ENCODE data around the gene PSMD3.

The PSMD3 gene

GRCh38 chr17:39962642-39963220, 17.9 kb upstream of the PSMD3 start, which contains the start of gene GSDMA:
Gene GSDMA, plus strand, starts transcription at chr17:39963004. Its CDS starts 2,684 bp downstream, at chr17:39965688.
- no peak within 1 kb of the TSS for H2BK120ac ChIP-seq (ENCODE audit: insufficient read depth, low read length, poor library complexity)
- H2AK5ac ChIP-seq (ENCODE audit: low read length), result no peak within 1 kb of the TSS
- H2BK5ac ChIP-seq (ENCODE audit: low read depth, low read length, poor library complexity), result no peak within 1 kb of the TSS
- no peaks in the 10 kb centered on the region for H3K9me3 ChIP-seq (ENCODE audit: insufficient read depth, low read depth, low read length)
- no peak within 1 kb of the TSS for H3K23ac ChIP-seq (ENCODE audit: low read length)
- H3K27ac ChIP-seq (ENCODE audit: low read depth, low read length), result no peak within 1 kb of the TSS
- no peak within 1 kb of the TSS for H3K4ac ChIP-seq (ENCODE audit: low read depth, low read length)
- no peak within 1 kb of the TSS for H4K12ac ChIP-seq (ENCODE audit: low read depth, low read length)
- H3K4me2 ChIP-seq (ENCODE audit: low read length), result no peak within 1 kb of the TSS
- no peak within 1 kb of the TSS for H3K9ac ChIP-seq (ENCODE audit: low read length)
- no peaks in the 10 kb centered on the region for H3K79me1 ChIP-seq (ENCODE audit: low read length)
- no CpG with 5 or more reads among the region's 6 CpGs for WGBS (ENCODE audit: extremely low coverage, insufficient coverage, insufficient read length)
- H3K14ac ChIP-seq (ENCODE audit: low read length), result no peak within 1 kb of the TSS
- no peaks in the 10 kb centered on the region for H3K79me2 ChIP-seq (ENCODE audit: control insufficient read depth, insufficient read depth, low read length, poor library complexity)
- no peak within 1 kb of the TSS for H4K91ac ChIP-seq (ENCODE audit: low read depth, low read length)
- DNase-seq, result no peak
- H3K4me3 ChIP-seq (ENCODE audit: low read depth, low read length), result no peak within 1 kb of the TSS
- H3K27me3 ChIP-seq (ENCODE audit: insufficient read depth, low read length), result no peaks in the 10 kb centered on the region
- H4K8ac ChIP-seq (ENCODE audit: low read depth, low read length), result no peak within 1 kb of the TSS
- H2BK12ac ChIP-seq (ENCODE audit: low read length), result no peak within 1 kb of the TSS
- H3K4me1 ChIP-seq (ENCODE audit: control insufficient read depth in 1 of 2, insufficient read depth in 2 of 2, low read length in 2 of 2), result no peaks in the 10 kb centered on the region
- no peak within 1 kb of the TSS for H3K18ac ChIP-seq (ENCODE audit: low read length)
- no peak within 1 kb of the TSS for H2AFZ ChIP-seq (ENCODE audit: insufficient read depth, low read length, poor library complexity)
- no peaks in the 10 kb centered on the region for H3K36me3 ChIP-seq (ENCODE audit: control insufficient read depth in 1 of 2, insufficient read depth in 2 of 2, low read length in 2 of 2)

GRCh38 chr17:39963829-39964228, 16.8 kb upstream of the PSMD3 start:
- H2BK12ac ChIP-seq (ENCODE audit: low read length), result no peak overlapping the region
- no peak overlapping the region for H2AFZ ChIP-seq (ENCODE audit: insufficient read depth, low read length, poor library complexity)
- no peak overlapping the region for H4K8ac ChIP-seq (ENCODE audit: low read depth, low read length)
- H3K4ac ChIP-seq (ENCODE audit: low read depth, low read length), result no peak overlapping the region
- H3K27me3 ChIP-seq (ENCODE audit: insufficient read depth, low read length), result no peaks in the 10 kb centered on the region
- no peaks in the 10 kb centered on the region for H3K36me3 ChIP-seq (ENCODE audit: control insufficient read depth in 1 of 2, insufficient read depth in 2 of 2, low read length in 2 of 2)
- no peak overlapping the region for H2AK5ac ChIP-seq (ENCODE audit: low read length)
- H2BK120ac ChIP-seq (ENCODE audit: insufficient read depth, low read length, poor library complexity), result no peak overlapping the region
- no peak overlapping the region for H3K4me2 ChIP-seq (ENCODE audit: low read length)
- H3K9me3 ChIP-seq (ENCODE audit: insufficient read depth, low read depth, low read length), result no peaks in the 10 kb centered on the region
- H3K4me1 ChIP-seq (ENCODE audit: control insufficient read depth in 1 of 2, insufficient read depth in 2 of 2, low read length in 2 of 2), result no peaks in the 10 kb centered on the region
- no peak overlapping the region for H3K9ac ChIP-seq (ENCODE audit: low read length)
- no peaks in the 10 kb centered on the region for H3K79me2 ChIP-seq (ENCODE audit: control insufficient read depth, insufficient read depth, low read length, poor library complexity)
- no peak overlapping the region for H2BK5ac ChIP-seq (ENCODE audit: low read depth, low read length, poor library complexity)
- no CpG with 5 or more reads among the region's 6 CpGs for WGBS (ENCODE audit: extremely low coverage, insufficient coverage, insufficient read length)
- H3K23ac ChIP-seq (ENCODE audit: low read length), result no peak overlapping the region
- no peak overlapping the region for H3K4me3 ChIP-seq (ENCODE audit: low read depth, low read length)
- no peak overlapping the region for H3K14ac ChIP-seq (ENCODE audit: low read length)
- H3K79me1 ChIP-seq (ENCODE audit: low read length), result no peaks in the 10 kb centered on the region
- H3K18ac ChIP-seq (ENCODE audit: low read length), result no peak overlapping the region
- peak in 1 of 2 donors; percentile 20 for DNase-seq
- no peak overlapping the region for H4K91ac ChIP-seq (ENCODE audit: low read depth, low read length)
- H4K12ac ChIP-seq (ENCODE audit: low read depth, low read length), result no peak overlapping the region
- H3K27ac ChIP-seq (ENCODE audit: low read depth, low read length), result no peak overlapping the region

- Histone ChIP-seq H3K4me3 (ENCODE audit: low read depth, low read length) (no peak overlapping the region), H3K27ac (ENCODE audit: low read depth, low read length) (no peak overlapping the region), H2BK5ac (ENCODE audit: low read depth, low read length, poor library complexity) (no peak overlapping the region), H3K4me2 (ENCODE audit: low read length) (no peak overlapping the region), H2AFZ (ENCODE audit: insufficient read depth, low read length, poor library complexity) (no peak overlapping the region), H3K79me1 (ENCODE audit: low read length) (no peaks in the 10 kb centered on the region), H3K79me2 (ENCODE audit: control insufficient read depth, insufficient read depth, low read length, poor library complexity) (no peaks in the 10 kb centered on the region), H4K8ac (ENCODE audit: low read depth, low read length) (no peak overlapping the region), H2BK120ac (ENCODE audit: insufficient read depth, low read length, poor library complexity) (no peak overlapping the region), H3K27me3 (ENCODE audit: insufficient read depth, low read length) (no peaks in the 10 kb centered on the region), H3K9ac (ENCODE audit: low read length) (no peak overlapping the region), H3K18ac (ENCODE audit: low read length) (no peak overlapping the region), H3K9me3 (ENCODE audit: insufficient read depth, low read depth, low read length) (no peaks in the 10 kb centered on the region), H3K23ac (ENCODE audit: low read length) (no peak overlapping the region), H2AK5ac (ENCODE audit: low read length) (no peak overlapping the region), H3K36me3 (ENCODE audit: control insufficient read depth in 1 of 2, insufficient read depth in 2 of 2, low read length in 2 of 2) (no peaks in the 10 kb centered on the region), H2BK12ac (ENCODE audit: low read length) (no peak overlapping the region), H4K12ac (ENCODE audit: low read depth, low read length) (no peak overlapping the region), H3K4ac (ENCODE audit: low read depth, low read length) (no peak overlapping the region), H3K14ac (ENCODE audit: low read length) (no peak overlapping the region), H3K4me1 (ENCODE audit: control insufficient read depth in 1 of 2, insufficient read depth in 2 of 2, low read length in 2 of 2) (no peaks in the 10 kb centered on the region), H4K91ac (ENCODE audit: low read depth, low read length) (no peak overlapping the region)
- no peak for DNase-seq
- no CpG with 5 or more reads among the region's 8 CpGs for WGBS (ENCODE audit: extremely low coverage, insufficient coverage, insufficient read length)
Observed at GRCh38 chr17:39965017-39965699, 15.4 kb upstream of the PSMD3 start.

GRCh38 chr17:39966771-39967170, 13.8 kb upstream of the PSMD3 start:
- Histone ChIP-seq H3K14ac (ENCODE audit: low read length) (no peak overlapping the region), H3K27ac (ENCODE audit: low read depth, low read length) (no peak overlapping the region), H2BK5ac (ENCODE audit: low read depth, low read length, poor library complexity) (no peak overlapping the region), H3K79me1 (ENCODE audit: low read length) (no peaks in the 10 kb centered on the region), H3K79me2 (ENCODE audit: control insufficient read depth, insufficient read depth, low read length, poor library complexity) (no peaks in the 10 kb centered on the region), H3K36me3 (ENCODE audit: control insufficient read depth in 1 of 2, insufficient read depth in 2 of 2, low read length in 2 of 2) (no peaks in the 10 kb centered on the region), H3K9ac (ENCODE audit: low read length) (no peak overlapping the region), H3K4me1 (ENCODE audit: control insufficient read depth in 1 of 2, insufficient read depth in 2 of 2, low read length in 2 of 2) (no peaks in the 10 kb centered on the region), H3K27me3 (ENCODE audit: insufficient read depth, low read length) (no peaks in the 10 kb centered on the region), H3K18ac (ENCODE audit: low read length) (no peak overlapping the region), H2AK5ac (ENCODE audit: low read length) (no peak overlapping the region), H3K23ac (ENCODE audit: low read length) (no peak overlapping the region), H4K12ac (ENCODE audit: low read depth, low read length) (no peak overlapping the region), H4K91ac (ENCODE audit: low read depth, low read length) (no peak overlapping the region), H3K4me3 (ENCODE audit: low read depth, low read length) (no peak overlapping the region), H2BK12ac (ENCODE audit: low read length) (no peak overlapping the region), H3K4ac (ENCODE audit: low read depth, low read length) (no peak overlapping the region), H4K8ac (ENCODE audit: low read depth, low read length) (no peak overlapping the region), H3K9me3 (ENCODE audit: insufficient read depth, low read depth, low read length) (no peaks in the 10 kb centered on the region), H2BK120ac (ENCODE audit: insufficient read depth, low read length, poor library complexity) (no peak overlapping the region), H2AFZ (ENCODE audit: insufficient read depth, low read length, poor library complexity) (no peak overlapping the region), H3K4me2 (ENCODE audit: low read length) (no peak overlapping the region)
- WGBS (ENCODE audit: extremely low coverage, insufficient coverage, insufficient read length), result no CpG with 5 or more reads among the region's 6 CpGs
- DNase-seq, result no peak

Measured in trophoblast cell (in vitro differentiated cells and primary cell).